IMR-90 (cell line): ENCODE data around the gene PTP4A2. TPM values are rescaled to one million over a fixed set of nuclear protein-coding genes. Genes with fewer than 3 reads are reported as not detected.

ENCODE experiments used
- ATAC-seq: fragments of 200-7000 bp; cut with Tn5 transposase; 2 replicates; pipeline ENCODE4 v1.9.1; 2020; ENCODE audit warnings: low read depth, mild to moderate bottlenecking, moderate library complexity
- BruUV-seq: library from RNA; stranded (reverse); fragments of 400-500 nt; replicated peaks from 2 replicates; lab custom pipeline; 2021; lab: Mats Ljungman, UMichigan
- CTCF ChIA-PET: fragments of 300-600 bp; formaldehyde crosslinking; extraction: SDS; loops from one replicate; lab custom pipeline; 2021; ENCODE audit warnings: antibody characterized with exemption; lab: Yijun Ruan, JAX
- POLR2A ChIA-PET: fragments of 300-600 bp; sonication (Branson Sonifier 250); formaldehyde crosslinking; loops from one replicate; lab custom pipeline; 2022; ENCODE audit warnings: antibody characterized with exemption; ENCODE audit not compliant: unreplicated experiment; lab: Charles Lee
- DNase-seq: peaks from one replicate; pipeline ENCODE4 v3.0.0; 2013
- H2AFZ ChIP-seq: replicated peaks from 2 replicates; pipeline ENCODE3; 2013; ENCODE audit warnings: low read length, mild to moderate bottlenecking; ENCODE audit not compliant: poor library complexity
- H2AK5ac ChIP-seq: 2 replicates; pipeline ENCODE4 v1.6.1; 2013; ENCODE audit warnings: low read depth, low read length, inconsistent platforms
- H2AK9ac ChIP-seq: replicated peaks from 2 replicates; pipeline ENCODE3; 2013; ENCODE audit warnings: mild to moderate bottlenecking, low read depth, low read length, moderate library complexity; ENCODE audit not compliant: poor library complexity
- H2BK120ac ChIP-seq: 2 replicates; pipeline ENCODE4 v1.6.1; 2013; ENCODE audit warnings: low read depth, low read length, inconsistent platforms
- H2BK15ac ChIP-seq: 3 replicates; pipeline ENCODE4 v1.6.1; 2013; ENCODE audit warnings: low read depth, low read length, inconsistent platforms
- H2BK20ac ChIP-seq: 2 replicates; pipeline ENCODE4 v1.6.1; 2013; ENCODE audit warnings: low read depth, mild to moderate bottlenecking, inconsistent platforms, low read length, moderate library complexity
- H2BK5ac ChIP-seq: 2 replicates; pipeline ENCODE4 v1.6.1; 2013; ENCODE audit warnings: mild to moderate bottlenecking, low read depth, low read length, inconsistent platforms; ENCODE audit not compliant: poor library complexity, severe bottlenecking
- H3K14ac ChIP-seq: replicated peaks from 2 replicates; pipeline ENCODE4 v1.6.1; 2013; ENCODE audit warnings: low read depth, low read length, inconsistent platforms
- H3K18ac ChIP-seq: 2 replicates; pipeline ENCODE4 v1.6.1; 2013; ENCODE audit warnings: low read depth, low read length, control low read depth
- H3K23ac ChIP-seq: 2 replicates; pipeline ENCODE4 v1.6.1; 2013; ENCODE audit warnings: low read depth, low read length, inconsistent platforms
- H3K27ac ChIP-seq: 2 replicates; pipeline ENCODE4 v1.5.1; 2013; ENCODE audit warnings: mild to moderate bottlenecking, control low read depth, low read length; ENCODE audit not compliant: insufficient read depth
- H3K27me3 ChIP-seq: 2 replicates; pipeline ENCODE4 v1.6.1; 2013; ENCODE audit warnings: low read length; ENCODE audit not compliant: control insufficient read depth, insufficient read depth
- H3K36me3 ChIP-seq: 2 replicates; pipeline ENCODE4 v1.6.1; 2013; ENCODE audit warnings: low read length, mixed read lengths; ENCODE audit not compliant: control insufficient read depth, insufficient read depth
- H3K4ac ChIP-seq: 2 replicates; pipeline ENCODE4 v1.6.1; 2013; ENCODE audit warnings: low read depth, low read length, inconsistent platforms
- H3K4me1 ChIP-seq: 2 replicates; pipeline ENCODE4 v1.6.1; 2013; ENCODE audit warnings: low read length, mixed read lengths; ENCODE audit not compliant: control insufficient read depth, insufficient read depth
- H3K4me2 ChIP-seq: 2 replicates; pipeline ENCODE4 v1.6.1; 2013; ENCODE audit warnings: low read depth, mild to moderate bottlenecking, control low read depth, low read length, moderate library complexity
- H3K4me3 ChIP-seq: 2 replicates; pipeline ENCODE4 v1.5.1; 2013; ENCODE audit warnings: low read depth, mild to moderate bottlenecking, control low read depth, low read length, moderate library complexity; ENCODE audit not compliant: insufficient read depth
- H3K56ac ChIP-seq: 2 replicates; pipeline ENCODE4 v1.6.1; 2013; ENCODE audit warnings: low read length, inconsistent platforms; ENCODE audit not compliant: insufficient read depth; ENCODE audit errors: extremely low read depth
- H3K79me1 ChIP-seq, 2 experiments: 2 replicates each; pipeline ENCODE4 v1.6.1; 2013; ENCODE audit warnings: low read length in 2 of 2, inconsistent platforms in 1 of 2, low read depth in 1 of 2
- H3K9ac ChIP-seq: 2 replicates; pipeline ENCODE4 v1.6.1; 2013; ENCODE audit warnings: low read depth, low read length, control low read depth
- H3K9me1 ChIP-seq: 2 replicates; pipeline ENCODE4 v1.6.1; 2013; ENCODE audit warnings: low read length, inconsistent platforms; ENCODE audit not compliant: insufficient read depth
- H3K9me3 ChIP-seq: 2 replicates; pipeline ENCODE4 v1.6.1; 2013; ENCODE audit warnings: low read length; ENCODE audit not compliant: control insufficient read depth, insufficient read depth
- H4K20me1 ChIP-seq: 2 replicates; pipeline ENCODE4 v1.6.1; 2013; ENCODE audit warnings: low read length, inconsistent platforms; ENCODE audit not compliant: insufficient read depth
- H4K5ac ChIP-seq: 2 replicates; pipeline ENCODE4 v1.6.1; 2013; ENCODE audit warnings: mild to moderate bottlenecking, low read depth, low read length, control low read depth
- H4K8ac ChIP-seq, 2 experiments: 2 replicates each; pipeline ENCODE4 v1.6.1; 2013; ENCODE audit warnings: low read depth in 2 of 2, low read length in 2 of 2, control low read depth in 1 of 2, inconsistent platforms in 1 of 2
- H4K91ac ChIP-seq: 2 replicates; pipeline ENCODE4 v1.6.1; 2013; ENCODE audit warnings: low read depth, low read length, inconsistent platforms; ENCODE audit not compliant: insufficient read depth
- CEBPB ChIP-seq: IDR thresholded peaks from 2 replicates; pipeline ENCODE4 v1.6.1; 2012; ENCODE audit warnings: low read depth, low read length, improper control_type of control experiment
- CHD1 ChIP-seq: IDR thresholded peaks from 2 replicates; pipeline ENCODE4 v1.6.1; 2012; ENCODE audit warnings: low read depth, low read length, improper control_type of control experiment
- CTCF ChIP-seq: conservative IDR thresholded peaks from 2 replicates; pipeline ENCODE4 v1.5.1; 2012; ENCODE audit warnings: mild to moderate bottlenecking, low read depth, low read length, improper control_type of control experiment
- FOS ChIP-seq: fragments of 150-350 bp; IDR thresholded peaks from 2 replicates; pipeline ENCODE4 v1.6.1; 2016; ENCODE audit warnings: low read depth, low read length
- MAFK ChIP-seq: IDR thresholded peaks from 2 replicates; pipeline ENCODE4 v1.6.1; 2012; ENCODE audit warnings: low read depth, low read length, improper control_type of control experiment
- MAZ ChIP-seq: IDR thresholded peaks from 2 replicates; pipeline ENCODE4 v1.6.1; 2012; ENCODE audit warnings: low read depth, mild to moderate bottlenecking, low read length, improper control_type of control experiment, moderate library complexity, borderline replicate concordance
- MXI1 ChIP-seq: IDR thresholded peaks from 2 replicates; pipeline ENCODE4 v1.6.1; 2012; ENCODE audit warnings: low read depth, mild to moderate bottlenecking, low read length, moderate library complexity, borderline replicate concordance
- NFE2L2 ChIP-seq: fragments of 150-350 bp; IDR thresholded peaks from 2 replicates; pipeline ENCODE4 v1.6.1; 2016; ENCODE audit warnings: low read depth, mild to moderate bottlenecking, low read length
- POLR2A ChIP-seq: IDR thresholded peaks from 2 replicates; pipeline ENCODE4 v1.6.1; 2012; ENCODE audit warnings: mild to moderate bottlenecking, low read depth, low read length
- RAD21 ChIP-seq: IDR thresholded peaks from 2 replicates; pipeline ENCODE4 v1.6.1; 2012; ENCODE audit warnings: low read length, improper control_type of control experiment
- RCOR1 ChIP-seq: IDR thresholded peaks from 2 replicates; pipeline ENCODE4 v1.6.1; 2012; ENCODE audit warnings: mild to moderate bottlenecking, low read length, improper control_type of control experiment; ENCODE audit not compliant: insufficient replicate concordance
- RFX5 ChIP-seq: IDR thresholded peaks from 2 replicates; pipeline ENCODE4 v1.8.0; 2012; ENCODE audit warnings: low read depth, mild to moderate bottlenecking, low read length, moderate library complexity
- SMC3 ChIP-seq: fragments of 150-350 bp; IDR thresholded peaks from 2 replicates; pipeline ENCODE4 v1.6.1; 2016; ENCODE audit warnings: low read depth, mild to moderate bottlenecking, antibody characterized with exemption, low read length, moderate library complexity
- WGBS, 2 experiments: methylation state at CpG; one replicate each; pipeline versions ENCODE4 v1.1.5 to v1.1.7; 2013; ENCODE audit warnings: missing lambda C conversion rate in 2 of 2; ENCODE audit not compliant: insufficient read length in 1 of 2; ENCODE audit errors: extremely low coverage in 2 of 2; 5-methylcytosine and 5-hydroxymethylcytosine counted together
- dilution Hi-C: fragments of 300-500 bp; cut with HindIII; formaldehyde crosslinking; loops from one replicate; pipeline ENCODE4 v1.14.3; 2018; ENCODE audit warnings: low sequenced_read_pairs; ENCODE audit not compliant: unreplicated experiment
- in situ Hi-C: fragments of 300-500 bp; cut with MboI; formaldehyde crosslinking; loops from 3 replicates; pipeline ENCODE4 v1.14.3; 2019; ENCODE audit warnings: low sequenced_read_pairs, inconsistent platforms, mixed read lengths
- intact Hi-C: fragments of 100-400 bp; cut with micrococcal nuclease; formaldehyde crosslinking; loops from 2 replicates; pipeline ENCODE4 v1.10.0; 2022
- polyA plus RNA-seq, 3 experiments: library from polyadenylated mRNA; depleted of rRNA; stranded (reverse); fragments of >200 nt; gene quantifications; 2 replicates each; pipeline ENCODE4 v1.2.3, GENCODE V29; 2012; ENCODE audit warnings: low replicate concordance in 1 of 3
- total RNA-seq: library from RNA; depleted of rRNA; stranded (reverse); fragments of >200 nt; gene quantifications from 2 replicates; pipeline ENCODE4 v1.2.3, GENCODE V29; 2012
- TF ChIP-seq, protein P1 (sequence below): fragments of 150-350 bp; IDR thresholded peaks from 2 replicates; pipeline ENCODE4 v1.6.1; 2017; ENCODE audit warnings: mild to moderate bottlenecking, antibody characterized with exemption, low read length, low read depth
- TF ChIP-seq, protein P2 (sequence below): fragments of 150-350 bp; IDR thresholded peaks from 2 replicates; pipeline ENCODE4 v1.6.1; 2016; ENCODE audit warnings: low read depth, mild to moderate bottlenecking, low read length, moderate library complexity, borderline replicate concordance

The PTP4A2 gene
- total and polyA plus RNA-seq, 2 of the 4 experiments (the other 2 are of a cell fraction) = 135 to 328 TPM

DNA sequence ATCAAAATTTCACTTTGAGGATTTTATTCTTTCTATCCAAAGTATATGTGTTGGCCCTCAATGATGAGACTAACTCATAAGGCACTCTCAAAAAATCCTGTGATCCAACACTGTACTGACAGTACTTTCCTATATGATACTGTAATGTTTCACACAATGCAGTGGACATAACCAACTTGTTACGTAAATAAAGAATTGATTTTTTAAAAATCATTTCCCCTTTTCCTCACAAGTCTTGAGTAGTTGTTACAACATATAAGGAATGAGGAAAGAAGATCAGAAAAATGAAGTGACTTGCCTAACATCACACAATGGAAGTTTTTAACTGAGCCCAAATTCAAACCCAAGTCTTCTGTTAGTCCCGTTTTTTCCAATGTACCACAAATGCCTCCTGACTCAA, 17.2 kb downstream of the PTP4A2 start:
- Histone ChIP-seq H3K9me1 (peaks cover 6% of the 10 kb centered on the region), H3K27me3 (no peaks in the 10 kb centered on the region), H2BK20ac (no peak overlapping the region), H4K20me1 (peaks cover 93% of the 10 kb centered on the region), H3K4me1 (peaks cover 9% of the 10 kb centered on the region), H2BK5ac (no peak overlapping the region), H2AK9ac (no peak overlapping the region), H4K8ac (no peak overlapping the region), H2AFZ (no peak overlapping the region), H3K36me3 (peaks cover 12% of the 10 kb centered on the region), H2BK120ac (no peak overlapping the region), H3K4me2 (no peak overlapping the region), H3K23ac (no peak overlapping the region), H3K18ac (no peak overlapping the region), H3K79me1 (peaks cover 0 to 29% of the 10 kb centered on the region in 2 experiments; a peak in 2 of 4 replicates), H3K9me3 (peaks cover 2% of the 10 kb centered on the region; the same call in 1 of the 2 replicates), H3K9ac (no peak overlapping the region), H2AK5ac (no peak overlapping the region), H3K56ac (no peak overlapping the region), H3K27ac (no peak overlapping the region), H3K4ac (no peak overlapping the region), H2BK15ac (no peak overlapping the region), H3K4me3 (no peak overlapping the region), H4K91ac (no peak overlapping the region), H4K5ac (no peak overlapping the region), H3K14ac (no peak overlapping the region)
- dilution Hi-C loops (no loop called here), in situ Hi-C loops (no loop called here), intact Hi-C loops (no loop called here)
- ChIA-PET POLR2A (no interaction called here), CTCF (no interaction called here)
- no TSS peak for BruUV-seq
- no peak for TF ChIP-seq FOS
- TF ChIP-seq CTCF = no peak
- TF ChIP-seq MAZ = no peak
- TF ChIP-seq RFX5 = no peak
- TF ChIP-seq SMC3 = no peak
- no peak for TF ChIP-seq RAD21
- no peak for TF ChIP-seq CEBPB
- TF ChIP-seq RCOR1 = no peak
- no peak for TF ChIP-seq MAFK
- TF ChIP-seq MXI1 = no peak
- no peak for TF ChIP-seq POLR2A
- TF ChIP-seq, protein P1, sequence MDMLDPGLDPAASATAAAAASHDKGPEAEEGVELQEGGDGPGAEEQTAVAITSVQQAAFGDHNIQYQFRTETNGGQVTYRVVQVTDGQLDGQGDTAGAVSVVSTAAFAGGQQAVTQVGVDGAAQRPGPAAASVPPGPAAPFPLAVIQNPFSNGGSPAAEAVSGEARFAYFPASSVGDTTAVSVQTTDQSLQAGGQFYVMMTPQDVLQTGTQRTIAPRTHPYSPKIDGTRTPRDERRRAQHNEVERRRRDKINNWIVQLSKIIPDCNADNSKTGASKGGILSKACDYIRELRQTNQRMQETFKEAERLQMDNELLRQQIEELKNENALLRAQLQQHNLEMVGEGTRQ = no peak
- no peak for TF ChIP-seq NFE2L2
- TF ChIP-seq CHD1 = no peak
- TF ChIP-seq, protein P2, sequence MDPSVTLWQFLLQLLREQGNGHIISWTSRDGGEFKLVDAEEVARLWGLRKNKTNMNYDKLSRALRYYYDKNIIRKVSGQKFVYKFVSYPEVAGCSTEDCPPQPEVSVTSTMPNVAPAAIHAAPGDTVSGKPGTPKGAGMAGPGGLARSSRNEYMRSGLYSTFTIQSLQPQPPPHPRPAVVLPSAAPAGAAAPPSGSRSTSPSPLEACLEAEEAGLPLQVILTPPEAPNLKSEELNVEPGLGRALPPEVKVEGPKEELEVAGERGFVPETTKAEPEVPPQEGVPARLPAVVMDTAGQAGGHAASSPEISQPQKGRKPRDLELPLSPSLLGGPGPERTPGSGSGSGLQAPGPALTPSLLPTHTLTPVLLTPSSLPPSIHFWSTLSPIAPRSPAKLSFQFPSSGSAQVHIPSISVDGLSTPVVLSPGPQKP = no peak
- ATAC-seq = no peak
- no peak for DNase-seq
- WGBS, 2 experiments = 88% methylated on average over 1 of the region's 2 CpGs; no CpG with 5 or more reads in 1 of the 2 experiments
